NCI-H2171 (cell line): ENCODE measurements around the gene KCNIP4.
"Not testable (repeated sequence)": the region's sequence is repeated elsewhere in the genome, so short reads cannot be mapped to it uniquely, and the experiment has no call there.

Source experiments
- DNase-seq: peaks from one replicate; lab custom pipeline; 2025; lab: John Stamatoyannopoulos, UW

Gene KCNIP4

DNA sequence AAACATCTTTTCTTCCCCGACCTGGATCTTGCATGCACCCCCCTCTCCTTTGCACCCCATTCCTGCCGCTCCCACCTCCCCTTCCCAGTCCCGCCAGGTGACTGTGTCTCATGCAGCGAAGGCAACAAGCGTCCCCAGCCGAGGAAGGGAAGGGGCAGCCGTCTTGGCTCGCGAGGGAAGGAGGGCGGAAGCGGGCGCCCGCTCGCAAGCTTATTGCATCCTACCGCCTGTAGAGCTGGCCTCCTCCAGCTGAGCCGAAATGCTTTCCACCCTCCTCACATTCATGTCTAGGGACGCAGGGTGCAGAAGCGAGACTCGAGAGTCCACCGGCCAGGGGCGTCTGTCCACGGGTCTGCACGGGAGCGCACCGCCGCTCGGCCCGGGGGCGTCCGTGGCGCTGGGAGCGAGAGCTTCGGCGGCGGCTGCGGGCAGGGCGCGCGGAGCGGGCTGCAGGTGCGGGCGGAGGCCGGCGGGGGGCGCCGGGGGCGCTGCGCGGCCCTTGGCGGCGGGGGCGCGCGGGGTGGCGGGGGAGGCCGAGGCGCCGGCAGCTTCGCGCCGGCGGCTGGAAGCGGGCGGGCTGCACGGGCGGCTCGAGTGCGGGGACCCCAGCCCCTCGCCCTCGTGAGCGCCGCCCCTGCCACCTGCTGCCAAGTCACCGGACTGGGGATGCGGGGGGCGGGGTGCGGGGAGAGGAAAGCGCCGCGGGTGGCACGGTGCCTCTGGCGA lies at the start of gene KCNIP4:
TSS of gene KCNIP4 (minus strand) at position 426 of the 726 bp plus-strand sequence.
- DNase-seq: no peak

DNA sequence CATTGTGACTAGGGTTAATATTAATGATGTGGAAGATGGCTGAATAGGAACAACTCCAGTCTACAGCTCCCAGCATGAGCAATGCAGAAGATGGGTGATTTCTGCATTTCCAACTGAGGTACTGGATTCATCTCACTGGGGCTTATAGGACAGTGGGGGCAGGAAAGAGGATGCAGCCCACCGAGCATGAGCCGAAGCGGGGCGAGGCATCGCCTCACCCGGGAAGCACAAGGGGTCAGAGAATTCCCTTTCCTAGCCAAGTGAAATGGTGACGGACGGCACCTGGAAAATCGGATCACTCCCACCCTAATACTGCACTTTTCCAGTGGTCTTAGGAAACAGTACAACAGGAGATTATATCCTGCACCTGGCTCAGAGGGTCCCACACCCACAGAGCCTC lies 48.0 kb upstream of the KCNIP4 start:
- DNase-seq: not testable (repeated sequence)

DNA sequence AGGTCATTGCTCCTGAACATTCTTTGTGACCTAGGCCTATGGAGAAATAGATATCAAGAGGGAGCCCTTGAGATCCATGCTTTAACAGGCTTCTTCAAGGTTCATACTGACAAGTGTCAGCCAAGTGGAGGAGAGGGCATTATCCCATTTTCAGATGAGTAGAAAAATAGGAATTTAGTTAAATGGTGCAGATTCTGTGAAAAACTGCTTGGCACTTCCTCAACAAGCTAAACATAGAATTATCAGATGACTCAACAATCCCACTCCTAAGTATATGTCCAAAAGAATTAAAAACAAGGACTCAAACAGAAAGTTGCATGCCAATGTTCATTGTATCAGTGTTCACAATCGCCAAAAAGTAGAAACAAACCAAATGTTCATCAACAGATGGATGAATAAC lies 43.8 kb upstream of the KCNIP4 start:
- no peak for DNase-seq

DNA sequence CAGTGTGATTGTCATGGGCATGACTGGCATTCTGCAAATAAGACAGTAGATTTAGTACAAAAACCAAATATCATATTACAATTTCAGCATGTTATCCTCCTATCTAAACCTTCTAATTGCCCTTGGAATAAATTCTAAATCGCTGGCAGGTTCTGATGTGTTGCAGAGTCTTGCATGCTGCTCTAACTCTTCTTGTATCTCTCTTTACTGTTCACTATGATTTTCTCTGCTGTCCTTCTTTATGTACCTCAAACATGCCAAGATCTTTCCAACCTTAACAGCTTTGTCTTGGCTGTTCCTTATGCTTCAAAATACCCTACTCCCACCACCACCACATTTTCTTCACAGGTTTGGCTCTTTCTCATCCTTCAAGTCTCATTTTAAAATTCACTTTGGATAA lies 43.0 kb upstream of the KCNIP4 start:
- DNase-seq: no peak

DNA sequence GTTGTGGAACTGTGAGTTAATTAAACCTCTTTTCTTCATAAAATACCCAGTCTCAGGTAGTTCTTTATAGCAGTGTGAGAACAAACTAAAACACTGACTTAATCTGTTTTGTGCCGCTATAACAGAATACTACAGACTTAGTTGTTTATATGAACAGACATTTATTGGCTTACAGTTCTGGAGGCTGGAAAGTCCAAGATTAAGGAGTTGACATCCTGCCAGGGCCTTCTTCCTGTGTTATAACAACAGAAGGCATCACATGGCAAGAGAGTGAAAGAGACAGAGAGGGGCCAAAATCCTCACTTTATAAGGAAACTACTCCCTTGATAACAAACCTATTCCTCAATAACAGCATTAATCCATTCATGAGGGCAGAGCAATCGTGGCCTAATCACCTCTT lies 42.5 kb upstream of the KCNIP4 start:
- no peak for DNase-seq

DNA sequence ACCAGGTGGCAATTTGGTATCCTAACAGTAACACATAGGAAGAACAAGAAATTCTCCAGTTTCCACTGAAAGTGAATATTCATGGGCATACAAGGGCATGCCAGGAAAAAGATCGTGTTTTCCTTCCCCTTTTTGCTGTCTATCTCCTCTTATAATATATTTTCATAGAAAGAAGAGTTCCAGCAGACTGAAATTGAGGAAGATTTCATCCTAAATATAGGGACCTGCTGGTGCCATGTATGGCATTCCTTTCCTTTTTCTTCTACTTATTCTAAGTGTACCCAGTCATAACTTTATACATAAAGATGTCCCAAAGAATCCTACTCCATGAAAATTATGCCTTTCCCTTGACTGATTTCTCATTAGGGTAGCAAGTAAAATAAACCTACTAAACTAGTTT lies 40.8 kb upstream of the KCNIP4 start:
- no peak for DNase-seq

DNA sequence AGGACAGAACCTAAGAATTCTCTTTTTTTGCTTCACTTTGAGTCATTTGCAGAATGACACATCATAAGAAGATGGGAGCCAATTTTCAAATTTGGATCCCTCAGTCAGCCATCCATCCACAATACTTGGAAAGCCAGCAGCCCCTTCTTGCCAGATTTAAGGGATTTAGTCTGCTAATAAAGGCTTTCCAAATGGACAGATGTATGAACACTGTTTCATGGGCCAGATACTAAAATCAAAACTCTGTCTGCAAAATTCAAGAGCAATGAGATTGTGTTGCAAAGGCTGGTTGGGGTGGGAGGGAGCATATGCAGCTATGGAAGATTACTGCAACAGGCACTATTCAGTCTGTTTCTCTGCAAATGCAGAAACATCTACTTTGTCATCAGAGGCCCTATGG lies 37.7 kb upstream of the KCNIP4 start:
- DNase-seq: no peak

DNA sequence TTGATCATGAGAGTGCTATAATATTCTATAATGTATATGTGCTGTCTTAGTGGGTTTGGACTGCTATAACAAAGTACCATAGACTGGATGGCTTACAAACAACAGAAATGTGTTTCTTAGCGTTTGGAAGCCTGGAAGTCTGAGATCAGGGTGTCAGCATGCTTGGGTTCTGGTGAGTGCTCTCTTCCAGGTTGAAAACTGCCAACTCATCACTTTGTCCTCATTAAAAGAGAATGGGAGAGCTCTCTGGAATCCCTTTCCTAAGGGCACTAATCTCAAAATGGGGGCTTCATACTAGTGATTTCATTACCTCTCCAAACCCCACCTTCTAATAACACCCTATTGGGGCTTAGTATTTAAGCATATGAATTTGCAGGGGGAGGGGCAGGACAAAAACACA lies 33.5 kb upstream of the KCNIP4 start:
- DNase-seq: no peak

DNA sequence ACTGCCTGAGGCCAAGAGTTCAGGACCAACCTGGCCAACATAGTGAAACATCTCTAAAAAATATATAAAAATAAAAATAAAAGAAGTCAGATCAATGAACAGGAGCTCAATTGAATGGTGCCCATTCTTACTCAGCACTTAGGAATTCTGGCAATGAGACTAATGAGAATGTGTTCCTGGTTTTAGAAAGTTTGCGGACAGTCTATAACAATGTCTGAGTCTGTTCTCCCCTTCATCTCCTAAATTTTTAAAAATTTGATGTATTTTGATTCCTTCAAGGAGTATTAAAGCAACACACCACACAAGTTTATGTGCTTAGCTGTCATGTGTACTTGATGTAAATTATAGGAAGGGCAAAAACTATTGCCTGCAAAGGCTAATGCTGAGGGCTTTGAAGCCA lies 30.6 kb upstream of the KCNIP4 start:
- DNase-seq: no peak

DNA sequence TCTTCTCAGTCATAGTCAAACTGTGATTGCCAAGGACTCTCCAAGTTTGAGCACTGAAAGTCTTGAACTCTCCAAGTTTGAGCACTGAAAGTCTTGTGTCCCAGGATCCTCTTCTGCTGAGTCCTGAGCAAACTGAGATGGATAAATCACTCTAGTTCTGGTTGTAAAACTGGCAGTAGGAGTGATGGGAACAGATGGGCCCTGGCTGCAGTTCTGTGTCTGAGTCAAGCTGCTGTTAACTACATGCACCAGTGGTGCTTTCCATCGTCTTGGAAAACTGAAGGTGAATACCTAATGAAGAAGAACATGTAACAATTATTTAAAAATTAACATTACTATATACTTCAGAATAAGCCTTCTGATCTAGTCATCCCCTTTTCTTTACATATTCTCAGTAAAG lies 27.6 kb upstream of the KCNIP4 start:
- DNase-seq: no peak

DNA sequence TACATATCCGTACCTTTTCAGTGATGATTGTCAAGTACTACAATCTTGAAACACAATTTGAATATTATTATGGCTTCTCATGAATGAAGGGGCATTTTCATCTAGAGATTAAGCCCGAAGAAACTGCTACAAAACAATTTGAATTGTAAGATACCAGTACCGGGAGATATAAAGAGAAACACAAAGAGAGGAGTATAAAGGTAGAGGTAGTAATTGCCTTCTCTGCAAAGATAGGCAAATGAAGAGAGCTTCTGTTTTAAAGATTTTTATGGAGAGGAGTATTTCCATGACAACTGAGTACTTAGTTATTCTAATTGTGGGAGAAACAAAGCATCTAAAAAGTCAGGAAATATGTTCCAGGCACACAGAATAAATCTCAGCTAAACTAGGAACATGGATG lies 25.3 kb upstream of the KCNIP4 start:
- DNase-seq: no peak

DNA sequence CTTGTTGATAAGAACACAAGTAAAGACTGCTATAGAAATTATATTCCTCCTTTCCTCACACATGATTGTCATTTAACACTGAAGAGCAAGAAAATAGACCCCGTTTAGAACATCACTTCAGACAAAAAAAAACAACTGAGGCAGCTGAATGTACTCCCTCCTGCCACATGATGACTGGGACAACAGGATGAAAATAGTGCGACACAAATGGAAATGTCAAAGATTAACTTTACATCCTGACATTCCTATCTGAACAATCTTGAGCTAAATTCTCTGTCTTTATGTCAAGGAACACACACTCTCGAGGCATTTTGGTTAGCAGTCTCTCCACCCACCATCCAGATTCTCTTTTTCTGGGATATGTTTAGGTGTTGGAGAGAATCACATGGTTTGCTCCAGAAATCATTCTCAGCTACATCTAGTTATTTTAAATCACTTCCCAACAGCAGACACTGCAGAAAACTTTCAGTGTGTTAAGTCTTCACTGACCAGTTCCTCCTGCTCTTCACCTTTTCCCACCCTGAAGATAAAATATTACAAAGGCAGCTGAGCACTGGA lies 16.3 kb upstream of the KCNIP4 start:
- no peak for DNase-seq

DNA sequence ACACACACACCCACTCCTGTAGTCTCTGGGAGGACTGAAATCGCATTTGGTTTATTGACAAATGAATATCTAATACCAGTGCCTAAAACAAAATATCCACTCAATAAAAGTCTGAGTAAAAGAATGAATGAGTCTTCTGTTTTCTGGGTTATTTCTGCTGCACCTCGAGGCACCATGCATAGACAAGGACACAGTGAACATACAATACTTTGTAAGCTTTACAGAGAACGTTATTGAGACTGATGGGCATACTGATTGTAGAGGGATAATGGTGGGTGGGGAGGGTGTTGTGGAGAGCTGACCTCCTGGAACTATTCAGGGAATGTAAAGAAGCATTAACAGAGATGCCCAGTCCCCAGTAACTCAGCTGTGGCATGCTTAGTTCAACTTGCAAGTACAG lies 14.1 kb upstream of the KCNIP4 start:
- DNase-seq: no peak

DNA sequence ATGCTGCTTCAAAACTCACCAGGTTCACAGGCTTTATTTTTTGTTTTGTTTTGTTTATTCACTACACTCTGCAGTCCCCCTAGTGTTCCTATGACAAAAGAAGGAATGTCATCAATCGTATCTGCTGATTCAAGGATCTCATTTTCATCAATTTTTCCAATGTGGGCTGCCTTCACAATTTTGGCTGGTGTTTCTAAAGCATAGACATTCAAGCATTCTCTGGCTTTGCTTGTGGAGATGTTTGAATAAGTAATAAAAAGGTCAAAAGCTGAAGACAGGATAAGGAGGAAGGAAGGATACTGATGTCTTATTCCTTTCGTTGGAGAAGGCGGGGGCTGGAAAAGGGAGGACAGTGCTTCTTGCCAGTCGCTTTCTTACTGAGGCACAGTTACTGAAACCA lies 12.2 kb upstream of the KCNIP4 start:
- DNase-seq: no peak

DNA sequence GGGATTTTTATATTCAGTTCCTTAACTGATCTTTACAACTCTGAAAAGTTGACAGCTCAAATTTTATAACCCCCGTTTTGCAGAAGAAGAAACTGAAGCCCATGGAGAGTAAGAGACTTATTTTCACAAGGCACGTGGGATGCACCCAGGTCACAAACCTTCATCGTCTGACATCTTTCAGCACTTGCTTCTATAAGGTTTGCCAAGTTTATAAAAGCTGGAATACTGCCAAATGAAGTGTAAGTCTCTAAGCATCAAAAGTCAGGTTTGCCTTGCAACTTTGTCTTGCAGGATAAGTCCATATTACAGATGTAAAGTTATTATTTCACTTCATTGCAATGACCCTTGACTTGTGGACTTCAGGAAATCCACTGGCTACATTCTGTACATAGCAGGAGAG lies 6.3 kb upstream of the KCNIP4 start:
- no peak for DNase-seq

DNA sequence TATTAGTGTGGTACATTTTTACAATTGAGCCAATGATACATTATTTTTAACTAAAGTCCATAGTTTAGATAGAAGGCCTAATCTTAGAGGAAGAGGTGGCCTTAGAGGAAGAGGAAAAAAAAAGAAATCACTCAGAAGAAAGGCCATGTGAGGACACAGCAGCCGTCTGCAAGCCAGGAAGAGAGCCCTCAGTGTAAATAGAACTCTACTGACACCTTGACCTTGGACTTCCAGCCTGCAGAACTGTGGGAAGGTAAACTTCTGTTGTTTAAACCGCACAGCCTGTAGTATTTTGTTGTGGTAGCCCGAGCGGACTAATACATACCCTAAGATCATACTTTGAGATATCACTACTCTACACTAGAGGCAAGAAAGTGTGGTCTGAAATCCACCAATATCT lies 5.1 kb upstream of the KCNIP4 start:
- no peak for DNase-seq

DNA sequence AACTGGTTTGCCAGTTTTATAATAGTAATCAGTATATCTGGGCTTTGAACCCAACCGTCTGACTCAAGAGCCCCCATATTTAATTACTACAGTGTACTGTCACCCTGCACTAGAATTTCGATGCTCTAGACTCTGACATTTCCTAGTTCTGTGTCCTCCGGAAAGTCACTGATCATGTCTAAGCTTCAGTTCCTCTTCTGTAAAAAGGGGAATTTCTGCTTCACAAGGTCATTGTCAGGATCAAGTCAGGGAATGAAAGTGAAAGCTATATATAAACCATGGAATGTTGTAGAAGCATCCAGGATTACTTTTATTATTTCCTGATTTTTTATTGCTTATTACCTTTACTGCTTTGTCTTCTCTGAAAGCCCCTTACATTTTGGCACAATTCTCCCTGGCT lies 4.0 kb upstream of the KCNIP4 start:
- no peak for DNase-seq

DNA sequence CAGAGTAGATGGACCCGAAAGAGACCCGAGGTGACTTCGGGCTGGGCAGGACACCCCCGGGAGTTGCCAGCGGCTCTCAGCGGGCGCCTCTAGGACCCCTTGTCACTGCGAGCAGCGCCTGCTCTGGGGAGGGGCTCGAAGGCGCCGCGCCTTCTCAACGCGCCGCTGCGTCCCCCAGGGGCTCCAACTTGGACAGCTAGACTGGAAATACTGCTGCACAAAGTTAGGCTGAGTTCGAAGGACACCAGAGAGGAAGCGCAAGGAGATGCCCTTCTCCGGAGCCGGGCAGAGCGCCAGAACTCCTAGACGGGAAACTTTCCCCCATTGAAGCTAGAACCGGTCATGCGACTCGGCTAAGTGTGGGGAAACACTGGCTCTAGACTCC lies 493 bp upstream of the KCNIP4 start:
- DNase-seq: no peak

DNA sequence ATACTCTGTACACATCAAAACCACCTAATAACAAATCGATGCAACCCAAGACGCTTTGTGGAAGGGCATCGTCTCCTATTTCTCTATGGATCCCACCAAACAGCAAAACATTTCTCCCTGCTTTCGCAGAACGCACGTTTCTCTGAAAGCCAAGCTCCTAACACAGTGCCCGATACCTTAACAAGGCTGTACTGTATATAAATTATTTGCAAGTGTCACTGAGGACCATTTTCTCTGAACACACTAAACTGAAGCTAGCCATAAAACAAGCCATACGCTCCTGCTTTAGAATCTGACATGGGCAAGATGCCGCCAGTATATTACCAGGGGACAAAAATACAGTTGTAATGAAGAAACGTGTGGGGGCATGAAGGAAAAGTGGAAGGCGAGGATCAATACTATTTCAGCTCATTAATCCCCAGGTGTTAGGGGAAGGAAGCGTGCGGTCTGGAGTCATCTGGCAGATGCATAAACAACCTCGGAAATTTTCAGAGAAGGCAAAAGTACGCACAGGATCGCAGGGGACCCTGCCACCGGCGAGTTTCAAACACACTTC lies 703 bp downstream of the KCNIP4 start:
- DNase-seq: no peak

DNA sequence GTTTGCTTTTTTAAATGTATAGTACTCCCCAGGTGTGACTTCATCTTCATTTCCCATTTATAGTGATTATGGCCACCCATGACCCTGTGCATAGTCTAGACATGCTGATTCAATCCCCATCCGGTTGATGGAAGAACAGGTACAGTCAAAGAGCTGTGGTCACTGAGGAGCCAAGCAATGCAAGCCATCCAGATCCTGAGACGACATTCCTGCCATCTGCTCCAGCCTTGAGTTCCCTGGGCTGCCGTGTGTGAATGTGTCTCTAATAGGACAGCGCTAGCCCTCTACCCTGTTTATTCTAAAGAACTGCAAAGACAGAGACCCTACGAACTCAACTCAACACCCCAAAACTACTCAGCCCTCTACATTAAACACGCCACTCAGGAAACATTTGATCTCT lies 1.7 kb downstream of the KCNIP4 start:
- no peak for DNase-seq

DNA sequence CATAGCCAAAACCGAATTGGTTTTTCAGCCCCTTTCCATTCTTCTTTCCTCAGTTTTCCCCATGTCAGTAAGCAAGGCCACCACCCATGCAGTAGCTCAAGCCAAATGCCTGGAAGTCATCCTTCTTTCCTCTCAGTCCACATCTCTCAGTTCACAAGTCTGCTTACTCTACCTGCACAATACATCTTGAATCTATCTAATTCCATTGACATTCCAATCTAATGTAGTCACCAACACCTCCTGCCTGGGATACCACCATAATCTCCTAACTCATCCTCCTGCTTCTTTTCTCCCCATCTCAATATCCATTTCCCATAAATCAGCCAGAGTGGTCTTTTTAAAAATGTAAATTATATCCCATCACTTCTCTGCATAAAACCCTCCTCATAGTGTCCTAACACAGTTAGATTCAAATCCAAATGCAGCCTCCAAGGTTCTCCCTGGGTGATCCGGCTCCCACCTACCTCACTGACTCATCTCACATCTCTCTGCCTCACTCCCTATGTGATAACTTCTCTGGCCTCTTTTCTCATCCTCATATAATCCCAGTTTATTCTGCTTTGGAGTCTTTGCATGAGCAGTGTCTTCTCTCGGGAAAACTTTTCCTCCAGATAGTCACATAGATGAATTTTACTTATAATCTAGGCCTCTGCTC lies 26.9 kb downstream of the KCNIP4 start:
- DNase-seq: no peak

DNA sequence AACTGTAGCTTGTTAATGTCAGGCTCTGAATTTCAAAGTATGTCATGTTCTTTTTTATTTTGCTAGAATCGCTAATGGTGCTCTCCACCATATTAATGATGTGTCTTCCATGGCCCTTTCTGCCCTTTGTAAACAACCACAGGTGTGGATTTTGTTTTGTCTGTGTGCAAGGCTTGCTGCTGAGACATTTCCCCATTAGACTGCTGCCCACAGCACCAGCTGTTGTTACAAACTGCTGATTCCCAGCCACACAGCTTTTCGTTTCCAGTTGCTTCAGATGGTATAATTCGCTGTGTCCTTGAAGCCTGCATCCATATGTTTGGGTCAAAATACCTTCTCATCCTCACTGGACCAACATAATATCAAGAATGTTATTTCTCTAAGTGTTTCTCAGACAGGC lies 32.8 kb downstream of the KCNIP4 start:
- no peak for DNase-seq

DNA sequence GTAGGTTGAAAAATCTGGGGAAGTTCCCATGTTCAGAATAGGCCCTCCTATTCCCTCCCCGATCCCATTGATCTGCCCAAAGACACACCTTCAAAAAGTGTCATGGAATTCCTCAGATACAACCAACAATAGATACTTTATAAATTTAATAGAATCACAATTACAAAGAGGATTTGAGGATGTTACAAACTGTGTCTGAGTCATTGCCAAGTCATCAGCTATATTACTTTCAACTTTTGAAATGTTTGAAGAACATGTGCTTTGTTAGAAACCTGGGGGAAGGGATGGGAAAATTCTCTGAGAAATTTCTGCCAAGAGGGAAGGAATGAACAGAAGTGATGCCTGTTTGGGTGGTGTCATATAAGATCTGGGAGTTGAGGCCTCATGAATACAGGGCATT lies 46.7 kb downstream of the KCNIP4 start:
- DNase-seq: no peak

DNA sequence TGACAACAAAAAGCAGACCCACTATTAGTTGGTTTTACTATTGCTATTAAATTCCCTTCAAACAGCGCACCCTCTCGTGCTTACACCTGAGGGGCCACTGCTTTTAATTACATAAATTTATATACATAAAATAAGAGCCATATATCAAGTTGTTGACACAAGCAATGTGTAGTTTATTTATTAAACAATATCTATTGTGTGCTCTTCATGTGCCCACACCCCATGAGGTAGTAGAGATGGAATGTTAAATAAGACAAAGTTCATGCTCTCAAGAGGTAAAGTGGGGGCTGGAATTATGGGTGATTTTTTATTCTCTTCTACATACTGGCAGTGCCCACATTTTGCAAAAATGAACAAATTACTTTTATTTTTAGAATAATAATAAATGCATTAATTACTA lies 47.3 kb downstream of the KCNIP4 start:
- DNase-seq: no peak
